Measurements from ENCODE around the gene STAC. TPM values are rescaled to one million over a fixed set of nuclear protein-coding genes. Genes with fewer than 3 reads are reported as not detected.

Gene STAC
- total RNA-seq, 1 donor from 2014 or later: 7.1 TPM

DNA sequence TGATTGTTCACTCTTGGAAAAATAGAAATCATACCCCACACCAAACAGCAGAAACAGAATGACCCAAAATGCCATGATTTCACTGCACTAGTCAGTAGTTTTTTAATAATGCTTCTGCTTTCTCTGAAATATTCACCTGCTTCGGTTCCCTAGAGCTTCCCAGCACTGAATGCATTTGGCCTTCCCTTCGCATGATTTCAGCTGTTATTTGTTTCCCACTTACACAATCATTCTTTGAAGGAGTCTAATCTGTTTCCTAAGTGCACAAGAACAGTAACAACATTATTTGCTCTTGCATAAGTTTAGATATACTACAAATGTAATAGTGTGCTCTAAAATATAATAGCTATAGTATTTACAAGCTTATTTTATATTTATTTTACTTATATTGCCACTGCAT, 178.7 kb downstream of the STAC start:
- Histone ChIP-seq H3K4me2 (ENCODE audit: low read length) (no peak overlapping the region), H4K20me1 (ENCODE audit: insufficient read depth, low read length) (no peaks in the 10 kb centered on the region), H3K9ac (ENCODE audit: low read length) (no peak overlapping the region), H3K36me3 (ENCODE audit: insufficient read depth, low read length) (no peaks in the 10 kb centered on the region), H3K9me3 (ENCODE audit: insufficient read depth, low read depth, low read length) (no peaks in the 10 kb centered on the region), H3K79me2 (ENCODE audit: insufficient read depth, low read length) (no peaks in the 10 kb centered on the region), H3K27me3 (ENCODE audit: insufficient read depth, low read length) (no peaks in the 10 kb centered on the region), H3K4me3 (ENCODE audit: insufficient read depth, low read depth, low read length) (no peak overlapping the region), H3K27ac (ENCODE audit: low read depth, low read length) (no peak overlapping the region), H3K4me1 (ENCODE audit: insufficient read depth, low read length) (no peaks in the 10 kb centered on the region), H2AFZ (ENCODE audit: low read depth, low read length) (peak overlapping the region; percentile 4)
- H3K27me3 Mint-ChIP-seq (ENCODE audit: low read depth, unreplicated experiment): peaks cover 7% of the 10 kb centered on the region
- H3K4me3 Mint-ChIP-seq (ENCODE audit: unreplicated experiment): no peak overlapping the region
- TF ChIP-seq EZH2 (IDR thresholded peaks at IDR 0.05; ENCODE audit: insufficient read depth, low read length): no peak
- TF ChIP-seq, protein P1, sequence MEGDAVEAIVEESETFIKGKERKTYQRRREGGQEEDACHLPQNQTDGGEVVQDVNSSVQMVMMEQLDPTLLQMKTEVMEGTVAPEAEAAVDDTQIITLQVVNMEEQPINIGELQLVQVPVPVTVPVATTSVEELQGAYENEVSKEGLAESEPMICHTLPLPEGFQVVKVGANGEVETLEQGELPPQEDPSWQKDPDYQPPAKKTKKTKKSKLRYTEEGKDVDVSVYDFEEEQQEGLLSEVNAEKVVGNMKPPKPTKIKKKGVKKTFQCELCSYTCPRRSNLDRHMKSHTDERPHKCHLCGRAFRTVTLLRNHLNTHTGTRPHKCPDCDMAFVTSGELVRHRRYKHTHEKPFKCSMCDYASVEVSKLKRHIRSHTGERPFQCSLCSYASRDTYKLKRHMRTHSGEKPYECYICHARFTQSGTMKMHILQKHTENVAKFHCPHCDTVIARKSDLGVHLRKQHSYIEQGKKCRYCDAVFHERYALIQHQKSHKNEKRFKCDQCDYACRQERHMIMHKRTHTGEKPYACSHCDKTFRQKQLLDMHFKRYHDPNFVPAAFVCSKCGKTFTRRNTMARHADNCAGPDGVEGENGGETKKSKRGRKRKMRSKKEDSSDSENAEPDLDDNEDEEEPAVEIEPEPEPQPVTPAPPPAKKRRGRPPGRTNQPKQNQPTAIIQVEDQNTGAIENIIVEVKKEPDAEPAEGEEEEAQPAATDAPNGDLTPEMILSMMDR (IDR thresholded peaks at IDR 0.05; ENCODE audit: insufficient read depth, low read depth, low read length): no peak
- no peak overlapping the region for H3K27ac Mint-ChIP-seq (ENCODE audit: unreplicated experiment)
- peaks cover 6% of the 10 kb centered on the region for H3K4me1 Mint-ChIP-seq (ENCODE audit: low read depth, unreplicated experiment)
- no peak for DNase-seq (ENCODE audit: low read depth)
- no peaks in the 10 kb centered on the region for H3K36me3 Mint-ChIP-seq (ENCODE audit: low read depth, unreplicated experiment)
- H3K9me3 Mint-ChIP-seq (ENCODE audit: unreplicated experiment): no peaks in the 10 kb centered on the region
- no peak for FAIRE-seq

DNA sequence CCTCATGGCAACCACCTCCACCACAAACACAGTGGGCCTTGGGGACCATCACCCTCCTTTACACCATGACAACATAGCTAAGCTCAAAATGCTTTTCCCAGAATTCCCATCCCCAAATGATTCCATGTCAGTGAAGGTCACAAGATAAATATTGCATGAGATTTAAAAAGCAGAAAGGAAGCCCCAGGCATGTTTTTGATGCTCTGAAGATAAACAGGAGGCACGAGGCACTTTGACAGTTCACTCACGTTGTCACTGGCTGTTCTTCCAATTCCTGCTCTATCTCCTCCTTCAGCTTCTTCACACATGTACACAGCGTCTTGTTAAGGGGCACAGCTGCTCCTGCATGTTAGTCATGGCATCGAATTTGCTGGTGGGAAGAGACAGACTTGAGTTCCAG, 180.4 kb downstream of the STAC start:
- H3K27me3 Mint-ChIP-seq (ENCODE audit: low read depth, unreplicated experiment): peaks cover 7% of the 10 kb centered on the region
- DNase-seq (ENCODE audit: low read depth) (no peak), FAIRE-seq (no peak)
- peaks cover 6% of the 10 kb centered on the region for H3K4me1 Mint-ChIP-seq (ENCODE audit: low read depth, unreplicated experiment)
- Histone ChIP-seq H2AFZ (ENCODE audit: low read depth, low read length) (no peak overlapping the region), H3K79me2 (ENCODE audit: insufficient read depth, low read length) (no peaks in the 10 kb centered on the region), H3K27me3 (ENCODE audit: insufficient read depth, low read length) (no peaks in the 10 kb centered on the region), H3K9ac (ENCODE audit: low read length) (no peak overlapping the region), H3K27ac (ENCODE audit: low read depth, low read length) (no peak overlapping the region), H4K20me1 (ENCODE audit: insufficient read depth, low read length) (no peaks in the 10 kb centered on the region), H3K9me3 (ENCODE audit: insufficient read depth, low read depth, low read length) (no peaks in the 10 kb centered on the region), H3K4me1 (ENCODE audit: insufficient read depth, low read length) (no peaks in the 10 kb centered on the region), H3K36me3 (ENCODE audit: insufficient read depth, low read length) (no peaks in the 10 kb centered on the region), H3K4me3 (ENCODE audit: insufficient read depth, low read depth, low read length) (no peak overlapping the region), H3K4me2 (ENCODE audit: low read length) (no peak overlapping the region)
- H3K27ac Mint-ChIP-seq (ENCODE audit: unreplicated experiment): no peak overlapping the region
- H3K36me3 Mint-ChIP-seq (ENCODE audit: low read depth, unreplicated experiment): no peaks in the 10 kb centered on the region
- TF ChIP-seq, protein P1 (IDR thresholded peaks at IDR 0.05; ENCODE audit: insufficient read depth, low read depth, low read length): no peak
- H3K9me3 Mint-ChIP-seq (ENCODE audit: unreplicated experiment): no peaks in the 10 kb centered on the region
- no peak overlapping the region for H3K4me3 Mint-ChIP-seq (ENCODE audit: unreplicated experiment)

DNA sequence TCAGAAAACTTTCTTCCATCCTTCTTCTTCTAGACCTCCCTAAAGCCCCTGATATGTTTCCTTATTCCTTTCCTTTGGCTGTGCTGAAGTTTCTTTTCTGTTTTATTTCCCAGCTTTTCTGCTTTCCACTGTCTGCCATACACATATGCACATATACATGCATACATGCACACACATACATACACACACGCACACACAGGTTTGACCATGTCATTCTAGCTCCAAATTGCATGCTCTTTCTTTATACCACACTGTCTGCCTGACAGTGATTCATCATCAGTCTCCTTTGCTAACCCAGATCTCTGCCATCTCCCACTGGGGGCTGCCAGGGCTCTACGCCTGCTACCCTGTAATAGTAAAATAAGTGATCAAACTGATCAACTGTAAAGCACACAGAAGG, 181.3 kb downstream of the STAC start:
- H3K79me2 ChIP-seq (ENCODE audit: insufficient read depth, low read length): no peaks in the 10 kb centered on the region
- H3K4me1 ChIP-seq (ENCODE audit: insufficient read depth, low read length): no peaks in the 10 kb centered on the region
- no peaks in the 10 kb centered on the region for H3K36me3 Mint-ChIP-seq (ENCODE audit: low read depth, unreplicated experiment)
- H3K27ac Mint-ChIP-seq (ENCODE audit: unreplicated experiment): no peak overlapping the region
- H3K9me3 Mint-ChIP-seq (ENCODE audit: unreplicated experiment): no peaks in the 10 kb centered on the region
- H4K20me1 ChIP-seq (ENCODE audit: insufficient read depth, low read length): no peaks in the 10 kb centered on the region
- peaks cover 5% of the 10 kb centered on the region for H3K27me3 Mint-ChIP-seq (ENCODE audit: low read depth, unreplicated experiment)
- H3K9me3 ChIP-seq (ENCODE audit: insufficient read depth, low read depth, low read length): peaks cover 3% of the 10 kb centered on the region
- no peak overlapping the region for H2AFZ ChIP-seq (ENCODE audit: low read depth, low read length)
- H3K4me1 Mint-ChIP-seq (ENCODE audit: low read depth, unreplicated experiment): peaks cover 6% of the 10 kb centered on the region
- no peak for TF ChIP-seq EZH2 (IDR thresholded peaks at IDR 0.05; ENCODE audit: insufficient read depth, low read length)
- TF ChIP-seq, protein P1 (IDR thresholded peaks at IDR 0.05; ENCODE audit: insufficient read depth, low read depth, low read length): no peak
- H3K27me3 ChIP-seq (ENCODE audit: insufficient read depth, low read length): no peaks in the 10 kb centered on the region
- DNase-seq (ENCODE audit: low read depth) (no peak), FAIRE-seq (no peak)
- no peak overlapping the region for H3K4me3 ChIP-seq (ENCODE audit: insufficient read depth, low read depth, low read length)
- no peaks in the 10 kb centered on the region for H3K36me3 ChIP-seq (ENCODE audit: insufficient read depth, low read length)
- H3K27ac ChIP-seq (ENCODE audit: low read depth, low read length): no peak overlapping the region
- H3K4me2 ChIP-seq (ENCODE audit: low read length): no peak overlapping the region
- H3K9ac ChIP-seq (ENCODE audit: low read length): no peak overlapping the region
- H3K4me3 Mint-ChIP-seq (ENCODE audit: unreplicated experiment): no peak overlapping the region
